Measurements from ENCODE around the gene SPEF1. TPM values are rescaled to one million over a fixed set of nuclear protein-coding genes. Genes with fewer than 3 reads are reported as not detected.

Gene SPEF1
- polyA plus RNA-seq, 4 donors = 1.3 to 2.5 (median 1.7) TPM; not detected in 1

DNA sequence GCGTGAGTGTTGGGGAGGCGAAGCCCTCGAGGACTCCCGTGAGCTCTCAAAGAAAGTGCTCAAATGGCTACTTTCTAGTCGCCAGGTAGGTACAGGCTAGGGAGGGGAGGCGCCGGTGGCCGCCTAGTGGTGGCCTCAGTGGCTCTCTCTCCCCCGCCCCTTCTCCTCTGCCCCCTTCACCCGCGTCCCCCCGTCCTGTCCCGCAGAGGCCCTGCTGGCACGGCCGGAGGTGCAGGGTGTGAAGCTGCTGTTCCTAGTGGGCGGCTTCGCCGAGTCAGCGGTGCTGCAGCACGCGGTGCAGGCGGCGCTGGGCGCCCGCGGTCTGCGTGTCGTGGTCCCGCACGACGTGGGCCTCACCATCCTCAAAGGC lies 30.0 kb downstream of the SPEF1 start:
- DNase-seq (ENCODE audit: low read depth in 4 of 4, low spot score in 3 of 4) = no peak

DNA sequence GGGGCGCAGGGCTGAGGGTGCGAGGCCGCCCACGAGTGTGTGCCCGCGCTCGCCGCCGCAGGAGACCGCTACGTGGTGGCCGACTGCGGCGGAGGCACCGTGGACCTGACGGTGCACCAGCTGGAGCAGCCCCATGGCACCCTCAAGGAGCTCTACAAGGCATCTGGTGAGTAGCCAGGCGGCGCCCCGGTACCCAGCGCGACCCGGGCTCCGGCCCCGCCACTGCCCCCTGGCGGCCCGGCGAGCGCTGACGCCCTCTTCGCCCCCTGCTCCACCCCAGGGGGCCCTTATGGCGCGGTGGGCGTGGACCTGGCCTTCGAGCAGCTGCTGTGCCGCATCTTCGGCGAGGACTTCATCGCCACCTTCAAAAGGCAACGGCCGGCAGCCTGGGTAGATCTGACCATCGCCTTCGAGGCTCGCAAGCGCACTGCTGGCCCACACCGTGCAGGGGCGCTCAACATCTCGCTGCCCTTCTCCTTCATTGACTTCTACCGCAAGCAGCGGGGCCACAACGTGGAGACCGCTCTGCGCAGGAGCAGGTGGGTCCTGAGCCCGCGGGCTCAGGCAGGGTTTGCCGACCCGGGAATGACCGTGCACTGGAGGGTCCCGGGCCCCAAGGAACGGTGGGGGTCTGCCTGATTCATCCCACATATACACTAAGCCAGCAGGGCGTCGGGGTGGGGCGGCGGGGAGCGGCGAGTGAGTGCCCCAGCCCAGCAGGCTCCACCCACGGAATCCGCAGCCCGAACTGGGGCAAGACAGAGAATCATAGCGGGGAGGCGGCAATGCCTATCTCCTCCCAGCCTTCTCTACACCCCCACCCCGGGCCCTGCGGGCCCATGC lies 31.3 kb downstream of the SPEF1 start:
- DNase-seq (ENCODE audit: low read depth in 4 of 4, low spot score in 3 of 4) = no peak

DNA sequence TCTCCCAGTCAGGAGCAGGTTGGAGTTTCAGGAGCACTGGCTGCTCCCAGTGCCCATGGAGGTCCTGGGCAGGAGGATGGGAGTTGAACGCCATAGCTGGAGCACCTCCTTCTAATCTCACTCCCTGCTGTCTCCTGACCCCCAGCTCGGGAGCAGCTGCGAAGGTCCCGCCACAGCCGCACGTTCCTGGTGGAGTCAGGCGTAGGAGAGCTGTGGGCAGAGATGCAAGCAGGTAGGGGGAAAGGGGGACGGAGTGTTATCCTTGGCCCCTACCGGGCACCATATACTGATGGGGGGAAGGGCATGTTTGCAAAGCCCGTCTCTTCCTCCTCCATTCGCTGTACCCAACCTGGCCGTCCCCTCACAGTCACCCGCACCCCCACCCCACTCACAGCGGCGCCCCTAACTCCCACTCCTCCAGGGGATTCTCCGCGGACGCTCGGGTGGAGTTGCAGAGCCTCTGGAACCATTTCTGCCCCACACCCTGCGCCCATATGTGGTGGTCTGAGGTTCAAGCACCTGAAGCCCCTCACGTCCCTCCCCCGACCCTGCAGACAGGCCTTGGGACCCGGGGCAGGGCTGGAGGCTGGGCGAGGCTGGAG lies 32.1 kb downstream of the SPEF1 start:
- no peak for DNase-seq (ENCODE audit: low read depth in 4 of 4, low spot score in 3 of 4)

DNA sequence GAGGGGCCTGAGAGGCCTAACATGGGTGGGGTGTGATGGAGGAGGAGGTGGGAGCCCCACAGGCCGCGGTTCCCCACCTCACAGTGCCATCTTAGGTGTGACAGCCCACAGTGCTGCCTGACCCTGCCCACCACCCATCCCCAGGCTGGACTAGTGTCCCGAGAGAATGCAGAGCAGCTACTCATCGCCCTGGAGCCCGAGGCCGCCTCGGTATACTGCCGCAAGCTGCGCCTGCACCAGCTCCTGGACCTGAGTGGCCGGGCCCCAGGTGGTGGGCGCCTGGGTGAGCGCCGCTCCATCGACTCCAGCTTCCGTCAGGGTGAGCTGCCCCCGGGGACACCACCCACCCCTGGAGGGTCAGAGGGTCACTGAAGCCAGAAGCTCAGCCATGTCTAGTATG lies 33.2 kb downstream of the SPEF1 start:
- no peak for DNase-seq (ENCODE audit: low read depth in 4 of 4, low spot score in 3 of 4)

DNA sequence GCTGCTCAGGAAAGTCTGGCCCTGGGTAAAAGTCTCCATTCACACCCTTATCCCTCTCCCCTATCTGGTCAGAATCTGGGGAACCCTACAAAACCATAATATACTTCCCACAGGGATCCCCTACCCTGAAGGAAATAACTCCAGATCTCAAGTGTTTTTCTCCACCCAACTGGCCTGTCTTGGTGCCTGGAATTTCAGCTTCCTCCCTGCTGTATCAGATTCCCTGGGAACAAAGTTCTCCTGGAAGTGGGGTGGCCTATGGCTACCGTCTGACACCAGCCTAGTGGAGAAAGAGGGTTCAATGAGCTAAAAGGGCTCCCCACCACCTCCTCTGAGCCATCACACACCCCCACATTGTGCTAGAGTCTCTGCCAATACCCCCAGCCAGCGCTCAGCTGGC lies 33.8 kb downstream of the SPEF1 start:
- no peak for DNase-seq (ENCODE audit: low read depth in 4 of 4, low spot score in 3 of 4)

DNA sequence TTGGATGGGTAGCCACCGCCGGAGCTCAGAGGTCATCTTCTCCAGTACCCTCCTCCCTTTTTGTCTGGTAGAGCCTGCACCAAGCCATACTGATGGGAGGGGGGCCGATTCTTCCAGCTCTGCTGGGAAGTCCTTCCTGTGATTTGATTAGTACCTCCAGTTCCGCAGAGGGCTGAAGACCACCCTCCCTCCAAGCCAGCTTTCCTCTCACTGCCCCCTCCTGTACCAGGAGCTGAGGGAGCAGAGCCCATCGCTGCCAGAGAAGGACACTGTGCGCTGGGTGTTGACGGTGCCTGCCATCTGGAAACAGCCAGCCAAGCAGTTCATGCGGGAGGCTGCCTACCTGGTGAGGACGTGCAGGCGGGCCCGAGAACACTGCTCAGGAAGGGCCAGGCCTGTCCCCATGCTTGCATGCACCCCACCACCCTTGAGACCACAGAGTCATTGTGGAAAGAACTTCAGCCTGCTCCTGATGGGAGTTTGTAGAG lies 35.5 kb downstream of the SPEF1 start:
- no peak for DNase-seq (ENCODE audit: low read depth in 4 of 4, low spot score in 3 of 4)

DNA sequence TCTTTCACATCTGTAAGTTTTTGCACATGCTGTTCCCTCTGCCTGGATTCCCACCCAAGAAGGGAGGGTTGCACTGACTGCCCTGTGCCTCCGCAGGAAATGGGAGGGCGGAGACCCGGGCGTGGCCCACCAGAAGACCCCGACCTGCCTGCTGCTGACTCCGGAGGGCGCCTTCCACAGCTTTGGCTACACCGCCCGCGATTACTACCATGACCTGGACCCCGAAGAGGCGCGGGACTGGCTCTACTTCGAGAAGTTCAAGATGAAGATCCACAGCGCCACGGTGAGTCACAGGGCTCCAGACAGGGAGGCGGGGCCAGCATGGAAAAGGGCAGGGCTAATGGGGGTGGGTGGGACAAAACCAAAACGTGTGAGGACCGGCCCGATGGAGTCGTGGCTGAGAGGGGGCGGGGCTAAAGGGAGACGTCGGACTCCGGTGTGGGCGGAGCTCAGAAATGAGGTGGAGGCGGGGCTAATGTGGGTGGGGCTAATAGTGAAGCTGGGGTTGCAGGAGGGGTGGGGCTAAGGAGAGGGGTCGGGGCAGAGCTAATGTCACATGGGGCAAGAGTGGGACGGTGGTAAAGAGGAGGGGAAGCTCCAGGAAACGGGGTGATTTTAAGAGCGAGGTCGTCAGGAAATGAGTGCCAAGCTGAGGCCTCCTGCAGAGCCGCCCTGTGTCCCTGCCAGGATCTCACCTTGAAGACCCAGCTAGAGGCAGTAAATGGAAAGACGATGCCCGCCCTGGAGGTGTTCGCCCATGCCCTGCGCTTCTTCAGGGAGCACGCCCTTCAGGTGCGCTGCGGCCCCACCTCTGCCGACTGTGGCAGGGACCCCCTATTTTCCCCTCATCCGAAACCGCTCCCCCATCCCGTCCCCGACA lies 36.2 kb downstream of the SPEF1 start:
- no peak for DNase-seq (ENCODE audit: low read depth in 4 of 4, low spot score in 3 of 4)

DNA sequence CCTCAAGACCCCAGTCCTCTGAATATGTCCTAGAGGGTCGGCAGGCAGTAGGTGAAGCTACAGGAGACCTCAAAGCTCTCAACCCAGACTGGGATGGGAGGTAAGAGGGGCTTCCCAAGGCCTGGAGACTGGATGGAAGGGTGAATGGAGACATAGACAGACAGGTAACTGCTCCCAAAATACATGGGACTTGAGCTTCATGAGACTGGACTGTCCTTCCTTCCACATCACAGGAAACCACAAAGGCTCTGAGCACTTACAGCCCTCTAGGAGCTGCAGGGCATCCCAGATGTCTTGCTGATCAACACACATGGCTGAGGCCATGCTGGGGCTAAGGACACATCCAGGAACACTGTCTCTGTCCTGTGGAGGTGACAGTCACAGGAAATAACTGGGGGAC lies 37.2 kb downstream of the SPEF1 start:
- DNase-seq (ENCODE audit: low read depth in 4 of 4, low spot score in 3 of 4) = no peak

DNA sequence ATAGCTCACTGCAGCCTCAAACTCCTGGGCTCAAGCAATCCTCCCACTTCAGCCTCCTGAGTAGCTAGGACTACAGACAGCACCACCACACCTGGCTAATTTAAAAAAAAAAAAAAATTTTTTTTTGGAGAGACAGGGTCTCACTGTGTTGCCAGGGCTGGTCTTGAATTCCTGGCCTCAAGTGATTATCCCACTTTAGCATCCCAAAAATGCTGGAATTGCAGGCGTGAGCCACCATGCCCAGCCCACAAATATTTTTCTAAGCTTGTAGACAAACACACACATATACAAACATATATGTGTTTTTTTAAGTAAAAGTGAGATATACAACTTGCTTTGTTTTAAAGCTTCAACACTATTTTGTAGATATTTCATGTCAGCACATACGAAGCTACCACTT lies 38.0 kb downstream of the SPEF1 start:
- DNase-seq (ENCODE audit: low read depth in 4 of 4, low spot score in 3 of 4) = no peak

DNA sequence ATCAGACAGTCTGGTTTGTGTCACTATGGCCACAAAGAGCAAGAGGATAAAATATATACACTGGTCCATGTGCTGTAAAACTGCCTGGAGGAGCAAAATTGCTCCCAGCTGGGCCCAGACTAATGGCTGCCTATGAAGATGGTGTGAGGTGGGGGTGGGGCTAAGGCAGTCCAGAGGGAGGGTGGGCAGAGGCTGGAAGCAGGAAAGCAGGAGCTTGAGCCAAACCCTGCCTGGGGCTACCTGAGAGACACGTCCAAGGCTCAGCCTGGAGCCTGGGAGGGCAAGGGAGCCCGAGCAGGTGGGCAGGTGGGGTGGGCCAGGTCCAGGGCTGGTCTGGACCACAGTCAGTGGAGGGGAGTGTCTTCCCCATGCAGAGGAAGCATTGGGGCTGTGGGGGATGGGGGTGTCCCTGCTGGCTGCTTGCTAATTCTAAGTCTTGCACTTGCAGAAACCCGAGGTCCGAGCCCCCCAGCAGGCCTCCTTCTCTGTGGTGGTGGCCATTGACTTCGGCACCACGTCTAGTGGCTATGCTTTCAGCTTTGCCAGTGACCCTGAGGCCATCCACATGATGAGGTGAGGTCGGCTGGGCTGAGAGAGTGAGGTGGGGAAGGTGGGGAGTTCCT lies 39.3 kb downstream of the SPEF1 start:
- DNase-seq (ENCODE audit: low read depth in 4 of 4, low spot score in 3 of 4) = no peak

DNA sequence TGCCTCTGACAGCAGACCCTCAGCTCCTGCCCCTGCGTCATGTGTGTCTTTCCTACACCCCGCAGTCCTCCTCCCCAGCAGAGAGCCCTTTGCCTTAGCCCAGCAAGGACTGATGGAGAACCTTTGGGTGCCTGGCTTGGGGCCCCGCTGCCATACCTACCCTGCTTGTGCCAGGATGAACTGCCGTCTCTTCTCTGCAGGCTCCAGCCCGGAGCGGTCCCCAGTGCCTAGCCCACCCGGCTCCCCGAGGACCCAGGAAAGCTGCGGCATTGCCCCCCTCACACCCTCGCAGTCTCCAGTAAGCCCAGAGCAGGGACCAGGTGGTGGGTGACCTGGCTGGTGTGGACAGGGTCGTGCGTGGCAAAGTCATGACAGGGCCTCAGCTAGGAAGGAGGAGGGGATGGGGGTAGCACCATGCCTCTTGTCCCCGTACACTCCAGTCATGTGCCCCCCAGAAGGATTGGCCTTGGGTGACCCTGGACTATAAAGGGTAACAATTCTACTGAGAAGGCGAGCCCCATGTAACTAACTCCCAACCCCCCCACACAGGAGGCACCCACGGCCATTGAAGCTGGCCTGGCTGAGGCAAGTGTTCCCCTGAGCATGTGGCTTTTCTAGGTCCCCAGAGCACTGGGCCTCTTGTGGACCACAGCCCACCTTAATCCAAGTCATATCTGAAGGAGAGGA lies 40.5 kb downstream of the SPEF1 start:
- DNase-seq (ENCODE audit: low read depth in 4 of 4, low spot score in 3 of 4) = no peak

DNA sequence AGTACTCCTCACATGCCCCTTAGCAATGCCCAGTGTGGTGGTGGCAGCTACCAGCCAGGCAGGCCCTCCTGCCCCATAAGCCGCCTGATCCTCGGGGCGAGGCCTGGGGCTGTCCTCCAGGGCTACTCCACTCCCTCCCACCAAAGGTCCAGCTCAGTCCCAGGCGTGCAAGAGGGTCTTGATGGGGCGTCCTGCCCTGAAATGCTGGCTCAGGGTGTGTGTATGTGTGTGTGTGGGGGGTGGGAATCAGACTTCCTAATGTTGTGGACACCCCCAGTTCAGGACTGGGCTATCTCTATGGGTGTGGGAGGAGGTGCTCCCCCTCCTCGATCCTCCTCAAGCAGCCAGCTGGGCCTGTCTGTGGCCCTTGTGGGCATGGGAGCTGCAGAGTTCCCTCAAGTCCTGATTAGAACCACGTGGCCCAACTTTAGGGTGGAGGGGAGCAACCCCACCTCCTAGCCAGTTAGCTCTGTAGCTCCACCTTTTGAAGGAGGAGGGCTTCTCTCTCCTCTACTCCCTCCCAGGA lies 41.3 kb downstream of the SPEF1 start:
- no peak for DNase-seq (ENCODE audit: low read depth in 4 of 4, low spot score in 3 of 4)

DNA sequence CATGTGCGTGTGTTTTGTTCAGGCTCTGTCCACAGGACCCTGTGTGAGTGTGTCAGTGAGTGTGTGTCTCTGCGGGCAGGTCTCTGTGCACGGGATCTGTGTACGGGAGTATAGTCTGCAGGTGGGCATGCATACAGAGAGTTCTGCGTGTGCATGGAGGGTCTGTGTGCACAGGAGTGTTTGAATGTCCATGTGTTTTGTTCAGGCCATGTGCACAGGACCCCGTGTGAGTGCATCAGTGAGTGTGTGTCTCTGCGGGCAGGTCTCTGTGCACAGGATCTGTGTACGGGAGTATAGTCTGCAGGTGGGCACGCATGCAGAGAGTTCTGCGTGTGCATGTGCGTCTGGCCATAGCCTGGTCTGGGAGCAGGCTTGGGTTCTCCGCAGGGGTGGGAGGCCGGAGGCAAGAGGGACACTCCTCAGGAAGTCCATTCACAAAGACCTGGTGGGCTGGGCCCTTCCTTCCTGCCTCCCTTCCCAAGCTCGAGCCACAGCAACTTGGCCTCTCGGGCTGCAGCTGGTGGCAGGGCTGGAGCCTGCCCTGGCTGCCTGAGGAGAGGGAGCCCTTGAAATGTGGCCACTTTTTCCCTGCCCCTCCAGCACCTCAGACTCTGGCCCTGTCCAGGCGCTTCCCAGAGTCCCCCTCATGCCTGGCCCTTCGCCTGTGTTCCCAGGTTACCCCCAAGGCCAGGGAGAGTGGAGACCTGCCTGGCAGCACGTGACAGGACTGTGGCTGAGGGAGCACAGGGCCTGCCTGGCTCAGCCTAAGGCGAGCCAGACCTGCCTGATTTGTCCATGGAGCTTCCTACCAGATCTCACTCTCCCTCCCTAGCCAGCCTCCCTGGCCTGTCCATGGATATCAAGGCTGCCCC lies 42.0 kb downstream of the SPEF1 start:
- DNase-seq (ENCODE audit: low read depth in 4 of 4, low spot score in 3 of 4) = no peak

DNA sequence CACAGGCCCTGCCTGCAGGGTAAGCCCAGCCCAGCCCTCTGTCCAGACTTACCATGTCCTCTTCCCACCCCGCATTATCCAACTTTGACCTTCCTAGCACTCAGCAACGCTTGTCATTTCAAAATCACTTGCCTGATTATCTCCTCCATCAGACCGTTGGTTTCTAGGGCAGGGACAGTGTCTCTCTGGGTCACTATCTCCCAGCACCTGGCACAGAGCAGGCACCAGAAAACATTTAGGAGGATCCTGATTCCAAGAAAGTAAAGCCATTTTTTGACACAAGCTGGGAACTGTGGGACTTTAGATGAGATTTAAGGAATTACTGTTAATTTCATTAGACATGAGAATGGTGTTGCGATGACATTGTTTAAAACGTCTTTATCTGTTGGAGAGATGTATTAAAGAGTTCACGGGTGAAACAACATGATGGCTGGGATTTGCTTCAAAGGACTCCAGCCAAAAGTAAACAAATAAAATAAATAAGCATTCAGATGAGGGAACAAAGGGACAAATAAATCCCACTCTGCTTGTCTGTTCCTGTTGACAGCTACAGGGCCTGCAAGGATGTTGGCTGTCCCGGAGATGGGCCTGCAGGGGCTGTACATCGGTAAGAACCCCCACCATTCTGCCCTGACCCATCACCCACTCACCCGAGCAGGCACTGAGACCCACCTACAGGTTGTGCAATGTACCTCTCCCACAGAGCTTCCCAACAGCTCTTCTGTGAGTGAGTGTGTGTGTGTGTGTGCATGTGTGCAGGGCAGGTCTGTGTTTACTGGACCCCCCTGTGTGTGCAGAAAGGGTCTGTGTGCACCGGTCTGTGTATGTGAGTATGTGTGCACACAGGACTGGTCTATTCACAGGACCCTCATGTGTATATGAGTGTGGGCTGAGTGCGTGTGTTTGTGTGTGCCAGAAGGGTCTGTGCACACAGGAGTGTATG lies 42.9 kb downstream of the SPEF1 start:
- no peak for DNase-seq (ENCODE audit: low read depth in 4 of 4, low spot score in 3 of 4)

DNA sequence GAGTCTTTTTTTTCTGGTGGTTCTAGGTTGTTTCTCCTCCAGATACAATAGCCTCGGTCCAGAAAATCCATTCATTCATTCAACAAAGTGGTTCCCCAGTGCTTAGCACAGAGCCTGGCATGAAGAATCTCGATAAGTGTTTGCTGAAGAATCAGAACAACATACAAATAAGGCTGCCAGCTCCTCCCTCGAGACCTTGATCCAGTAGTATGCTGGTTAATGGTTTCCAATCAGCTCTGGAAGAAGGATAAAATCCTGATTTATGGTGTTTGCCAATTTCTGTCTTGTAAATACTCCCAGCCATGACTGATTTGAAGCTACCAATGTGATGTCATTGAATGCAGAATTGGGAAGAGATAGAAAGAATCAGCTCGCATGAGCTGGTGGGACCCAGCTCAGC lies 45.5 kb downstream of the SPEF1 start:
- no peak for DNase-seq (ENCODE audit: low read depth in 4 of 4, low spot score in 3 of 4)

DNA sequence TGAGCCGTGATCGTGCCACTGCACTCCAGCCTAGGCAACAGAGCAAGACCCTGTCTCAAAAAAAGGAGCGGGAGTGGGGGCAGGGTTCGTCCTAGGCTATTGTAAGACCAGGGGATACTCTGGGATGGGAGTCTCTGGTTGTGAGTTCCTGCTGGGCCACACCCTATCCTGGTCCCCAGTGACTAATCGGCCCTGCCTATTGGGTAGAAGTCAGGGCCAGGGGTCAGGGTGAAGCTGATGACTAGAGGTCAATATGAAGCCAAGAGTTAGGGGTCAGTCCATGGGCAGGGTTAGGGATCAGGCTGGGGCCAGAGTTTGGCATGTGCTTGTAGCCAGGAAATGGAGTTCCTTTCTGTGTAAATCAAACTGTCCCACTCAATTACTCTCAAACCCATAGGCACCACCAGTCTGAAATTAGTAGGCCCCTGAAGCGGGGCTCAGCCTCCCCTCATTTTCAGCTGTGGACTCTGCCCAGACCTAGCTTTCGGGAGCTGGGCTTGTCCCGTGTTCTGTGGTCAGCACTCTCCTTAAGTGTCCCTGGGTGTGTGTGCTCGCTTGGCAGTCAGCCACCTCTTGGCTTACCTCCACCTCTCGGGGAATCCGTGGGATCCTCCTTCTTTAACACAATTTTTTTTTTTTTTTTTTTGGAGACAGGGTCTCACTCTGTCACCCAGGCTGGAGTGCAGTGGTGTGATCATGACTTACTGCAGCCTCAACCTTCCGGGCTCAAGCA lies 47.0 kb downstream of the SPEF1 start:
- no peak for DNase-seq (ENCODE audit: low read depth in 4 of 4, low spot score in 3 of 4)
